ENCODE measurements around the gene DDX54.
A peak's percentile ranks its signal among the peaks of the same experiment; 100 is the strongest.

- TF ChIP-seq CTCF (IDR thresholded peaks at IDR 0.05; ENCODE audit: insufficient read depth, low read depth, low read length) (peak; percentile 11), EZH2 (IDR thresholded peaks at IDR 0.05; ENCODE audit: insufficient read depth, low read length) (peak; percentile 59)
Measured at GRCh38 chr12:113152835-113153814, 32.2 kb downstream of the DDX54 start.

All from astrocyte (in vitro differentiated cells and primary cell).